GM21423 (cell line): ENCODE measurements around the gene SCP2.

Source experiments
- ATAC-seq: cut with Tn5 transposase; IDR thresholded peaks from one replicate; pipeline ENCODE4 v1.9.1; 2021; ENCODE audit warnings: mild to moderate bottlenecking, moderate library complexity; ENCODE audit not compliant: unreplicated experiment

The SCP2 gene

GRCh38 chr1:53066488-53066887 lies 139.4 kb downstream of the SCP2 start:
- no peak for ATAC-seq

GRCh38 chr1:53066891-53067738 lies 140.0 kb downstream of the SCP2 start:
- ATAC-seq = no peak

GRCh38 chr1:53067886-53068285 lies 140.8 kb downstream of the SCP2 start:
- ATAC-seq = no peak

GRCh38 chr1:53068314-53069099 lies 141.4 kb downstream of the SCP2 start:
- no peak for ATAC-seq

- no peak for ATAC-seq
Measured at GRCh38 chr1:53069265-53069662, 142.2 kb downstream of the SCP2 start.

- no peak for ATAC-seq
Measured at GRCh38 chr1:53069663-53070327, 142.7 kb downstream of the SCP2 start.

- no peak for ATAC-seq
Measured at GRCh38 chr1:53070621-53071020, 143.5 kb downstream of the SCP2 start.

GRCh38 chr1:53071167-53071865 lies 144.2 kb downstream of the SCP2 start:
- no peak for ATAC-seq

- ATAC-seq = no peak
Measured at GRCh38 chr1:53071915-53072314, 144.8 kb downstream of the SCP2 start.

- no peak for ATAC-seq
Measured at GRCh38 chr1:53073287-53073686, 146.2 kb downstream of the SCP2 start.

- no peak for ATAC-seq
Measured at GRCh38 chr1:53073868-53074311, 146.8 kb downstream of the SCP2 start.

GRCh38 chr1:53074313-53075154 lies 147.5 kb downstream of the SCP2 start:
- ATAC-seq = no peak

- ATAC-seq = no peak
Measured at GRCh38 chr1:53075206-53075605, 148.1 kb downstream of the SCP2 start.

- no peak for ATAC-seq
Measured at GRCh38 chr1:53075761-53076163, 148.7 kb downstream of the SCP2 start.

GRCh38 chr1:53076165-53076564 lies 149.1 kb downstream of the SCP2 start:
- no peak for ATAC-seq

- ATAC-seq = no peak
Measured at GRCh38 chr1:53076721-53077598, 149.9 kb downstream of the SCP2 start.

GRCh38 chr1:53077599-53077965 lies 150.5 kb downstream of the SCP2 start:
- no peak for ATAC-seq

- ATAC-seq = no peak
Measured at GRCh38 chr1:53078333-53079101, 151.4 kb downstream of the SCP2 start.
